ENCODE measurements around the gene SMARCA1. TPM values are rescaled to one million over a fixed set of nuclear protein-coding genes. Genes with fewer than 3 reads are reported as not detected.

SMARCA1 gene
- total and polyA plus RNA-seq, 2 of the 13 experiments (the other 11 are each of a cell fraction or from before 2014, with no cell fraction given): 97.7 to 145 TPM

DNA sequence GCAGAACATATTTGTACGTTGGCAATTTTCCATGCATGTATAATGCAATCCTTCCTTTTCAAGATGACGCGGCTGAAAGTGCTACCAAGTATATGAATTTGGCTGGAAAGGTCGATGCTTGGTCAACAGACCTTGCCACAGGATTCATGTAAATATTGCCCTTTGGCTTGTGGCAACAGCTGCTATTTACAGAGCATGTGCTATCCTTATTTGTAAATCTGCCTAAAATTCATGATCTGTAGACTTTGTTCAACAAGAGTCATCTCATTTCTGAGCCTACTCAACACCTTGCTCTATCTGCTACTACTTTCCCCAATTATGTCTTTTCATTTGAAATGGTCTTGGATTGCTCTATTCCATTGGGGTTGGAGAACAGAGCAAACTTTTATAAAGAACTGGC is 1.9 kb upstream of the SMARCA1 start (continued):
- no peak; the same call in 1 of the 2 replicates for TF ChIP-seq NKX3-1 (CRISPR knock-in tag; IDR thresholded peaks at IDR 0.05)
- TF ChIP-seq ZNF749 (CRISPR knock-in tag; IDR thresholded peaks at IDR 0.05; ENCODE audit: borderline replicate concordance): no peak
- TF ChIP-seq ZFP36 (IDR thresholded peaks at IDR 0.05; ENCODE audit: borderline replicate concordance, low read depth, low read length, partially characterized antibody): peak; percentile 49
- peak; percentile 93 for TF ChIP-seq NCOA2 (CRISPR knock-in tag; IDR thresholded peaks at IDR 0.05)
- no peak for TF ChIP-seq ZSCAN12 (CRISPR knock-in tag; IDR thresholded peaks at IDR 0.05)
- TF ChIP-seq MED13 (CRISPR knock-in tag; IDR thresholded peaks at IDR 0.05): no peak
- no peak; the same call in 1 of the 2 replicates for TF ChIP-seq MBD4 (IDR thresholded peaks at IDR 0.05; ENCODE audit: borderline replicate concordance, low read length)
- TF ChIP-seq ZNF230 (CRISPR knock-in tag; IDR thresholded peaks at IDR 0.05): no peak
- TF ChIP-seq, protein P1, sequence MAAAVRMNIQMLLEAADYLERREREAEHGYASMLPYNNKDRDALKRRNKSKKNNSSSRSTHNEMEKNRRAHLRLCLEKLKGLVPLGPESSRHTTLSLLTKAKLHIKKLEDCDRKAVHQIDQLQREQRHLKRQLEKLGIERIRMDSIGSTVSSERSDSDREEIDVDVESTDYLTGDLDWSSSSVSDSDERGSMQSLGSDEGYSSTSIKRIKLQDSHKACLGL (CRISPR knock-in tag; IDR thresholded peaks at IDR 0.05): no peak
- no peak for TF ChIP-seq ZNF724P (CRISPR knock-in tag; IDR thresholded peaks at IDR 0.05; ENCODE audit: borderline replicate concordance)
- TF ChIP-seq LCORL (IDR thresholded peaks at IDR 0.05): peak; percentile 90
- TF ChIP-seq LCORL (CRISPR knock-in tag; IDR thresholded peaks at IDR 0.05): peak; percentile 91
- TF ChIP-seq, protein P2, sequence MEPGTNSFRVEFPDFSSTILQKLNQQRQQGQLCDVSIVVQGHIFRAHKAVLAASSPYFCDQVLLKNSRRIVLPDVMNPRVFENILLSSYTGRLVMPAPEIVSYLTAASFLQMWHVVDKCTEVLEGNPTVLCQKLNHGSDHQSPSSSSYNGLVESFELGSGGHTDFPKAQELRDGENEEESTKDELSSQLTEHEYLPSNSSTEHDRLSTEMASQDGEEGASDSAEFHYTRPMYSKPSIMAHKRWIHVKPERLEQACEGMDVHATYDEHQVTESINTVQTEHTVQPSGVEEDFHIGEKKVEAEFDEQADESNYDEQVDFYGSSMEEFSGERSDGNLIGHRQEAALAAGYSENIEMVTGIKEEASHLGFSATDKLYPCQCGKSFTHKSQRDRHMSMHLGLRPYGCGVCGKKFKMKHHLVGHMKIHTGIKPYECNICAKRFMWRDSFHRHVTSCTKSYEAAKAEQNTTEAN (CRISPR knock-in tag; conservative IDR thresholded peaks at IDR 0.05): no peak
- TF ChIP-seq, protein P3, sequence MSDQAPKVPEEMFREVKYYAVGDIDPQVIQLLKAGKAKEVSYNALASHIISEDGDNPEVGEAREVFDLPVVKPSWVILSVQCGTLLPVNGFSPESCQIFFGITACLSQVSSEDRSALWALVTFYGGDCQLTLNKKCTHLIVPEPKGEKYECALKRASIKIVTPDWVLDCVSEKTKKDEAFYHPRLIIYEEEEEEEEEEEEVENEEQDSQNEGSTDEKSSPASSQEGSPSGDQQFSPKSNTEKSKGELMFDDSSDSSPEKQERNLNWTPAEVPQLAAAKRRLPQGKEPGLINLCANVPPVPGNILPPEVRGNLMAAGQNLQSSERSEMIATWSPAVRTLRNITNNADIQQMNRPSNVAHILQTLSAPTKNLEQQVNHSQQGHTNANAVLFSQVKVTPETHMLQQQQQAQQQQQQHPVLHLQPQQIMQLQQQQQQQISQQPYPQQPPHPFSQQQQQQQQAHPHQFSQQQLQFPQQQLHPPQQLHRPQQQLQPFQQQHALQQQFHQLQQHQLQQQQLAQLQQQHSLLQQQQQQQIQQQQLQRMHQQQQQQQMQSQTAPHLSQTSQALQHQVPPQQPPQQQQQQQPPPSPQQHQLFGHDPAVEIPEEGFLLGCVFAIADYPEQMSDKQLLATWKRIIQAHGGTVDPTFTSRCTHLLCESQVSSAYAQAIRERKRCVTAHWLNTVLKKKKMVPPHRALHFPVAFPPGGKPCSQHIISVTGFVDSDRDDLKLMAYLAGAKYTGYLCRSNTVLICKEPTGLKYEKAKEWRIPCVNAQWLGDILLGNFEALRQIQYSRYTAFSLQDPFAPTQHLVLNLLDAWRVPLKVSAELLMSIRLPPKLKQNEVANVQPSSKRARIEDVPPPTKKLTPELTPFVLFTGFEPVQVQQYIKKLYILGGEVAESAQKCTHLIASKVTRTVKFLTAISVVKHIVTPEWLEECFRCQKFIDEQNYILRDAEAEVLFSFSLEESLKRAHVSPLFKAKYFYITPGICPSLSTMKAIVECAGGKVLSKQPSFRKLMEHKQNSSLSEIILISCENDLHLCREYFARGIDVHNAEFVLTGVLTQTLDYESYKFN (CRISPR knock-in tag; conservative IDR thresholded peaks at IDR 0.05): peak; percentile 95
- no peak for TF ChIP-seq SNAI1 (CRISPR knock-in tag; IDR thresholded peaks at IDR 0.05; ENCODE audit: borderline replicate concordance)
- no peak for TF ChIP-seq NPAS2 (CRISPR knock-in tag; IDR thresholded peaks at IDR 0.05; ENCODE audit: borderline replicate concordance)
- TF ChIP-seq BHLHE40 (IDR thresholded peaks at IDR 0.05; ENCODE audit: low read length): peak; percentile 77
- peak; percentile 72; the same call in 1 of the 2 replicates for TF ChIP-seq PHF21A (CRISPR knock-in tag; IDR thresholded peaks at IDR 0.05)
- TF ChIP-seq ZNF10 (CRISPR knock-in tag; IDR thresholded peaks at IDR 0.05; ENCODE audit: borderline replicate concordance, low read depth): no peak
- no peak for TF ChIP-seq ZNF34 (CRISPR knock-in tag; IDR thresholded peaks at IDR 0.05; ENCODE audit: borderline replicate concordance)
- TF ChIP-seq ZNF121 (CRISPR knock-in tag; IDR thresholded peaks at IDR 0.05): no peak
- TF ChIP-seq AKAP8 (CRISPR knock-in tag; IDR thresholded peaks at IDR 0.05): no peak
- TF ChIP-seq RFX1 (IDR thresholded peaks at IDR 0.05): no peak
- TF ChIP-seq TP53 (CRISPR knock-in tag; conservative IDR thresholded peaks at IDR 0.05): no peak
- no peak for TF ChIP-seq NFATC3 (CRISPR knock-in tag; IDR thresholded peaks at IDR 0.05)
- TF ChIP-seq ZNF788 (CRISPR knock-in tag; IDR thresholded peaks at IDR 0.05; ENCODE audit: borderline replicate concordance): peak; percentile 42; the same call in 1 of the 2 replicates
- no peak for TF ChIP-seq U2AF1 (optimal IDR thresholded peaks at IDR 0.05; ENCODE audit: low read depth, low read length)
- no peak for TF ChIP-seq ZNF550 (CRISPR knock-in tag; IDR thresholded peaks at IDR 0.05; ENCODE audit: borderline replicate concordance)
- TF ChIP-seq KDM4B (CRISPR knock-in tag; IDR thresholded peaks at IDR 0.05): no peak
- TF ChIP-seq ZNF343 (CRISPR knock-in tag; IDR thresholded peaks at IDR 0.05): no peak
